ENCODE data around the gene RMI2. TPM values are rescaled to one million over a fixed set of nuclear protein-coding genes. Genes with fewer than 3 reads are reported as not detected.

RMI2 gene
- total RNA-seq, 2 donors from 2014 or later = 0.49 TPM; not detected in 1

DNA sequence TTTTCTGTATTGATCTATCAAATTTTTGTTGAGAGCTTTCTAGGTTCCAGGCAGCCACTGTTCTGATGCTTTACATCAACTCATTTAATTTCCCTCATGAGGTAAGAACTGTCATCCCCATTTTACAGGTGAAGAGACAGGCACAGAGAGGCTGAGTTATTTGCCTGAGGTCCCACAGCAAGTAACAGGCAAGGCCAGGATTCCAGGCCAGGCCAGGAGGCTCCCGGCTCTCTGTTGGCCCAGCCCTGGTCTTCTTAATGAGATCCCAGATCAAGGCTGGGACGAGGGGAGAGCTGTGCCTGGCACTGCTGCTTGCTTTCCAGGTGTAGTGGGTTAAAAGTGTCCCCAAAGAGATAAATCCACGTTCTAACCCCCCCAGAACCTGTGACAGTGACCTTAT, 22.4 kb upstream of the RMI2 start:
- Histone ChIP-seq H3K27ac (no peak overlapping the region), H3K4me3 (no peak overlapping the region), H3K36me3 (no peaks in the 10 kb centered on the region), H3K4me1 (ENCODE audit: control insufficient read depth in 1 of 2, low read depth in 2 of 2) (peaks cover 0 to 3% of the 10 kb centered on the region in 2 donors), H3K27me3 (replicated peaks; ENCODE audit: insufficient read depth) (no peaks in the 10 kb centered on the region), H3K9me3 (no peaks in the 10 kb centered on the region)
- ATAC-seq (ENCODE audit: insufficient number of reproducible peaks, low FRiP score, low read depth) (no peak), DNase-seq (ENCODE audit: low spot score) (no peak)
- TF ChIP-seq, protein P1, sequence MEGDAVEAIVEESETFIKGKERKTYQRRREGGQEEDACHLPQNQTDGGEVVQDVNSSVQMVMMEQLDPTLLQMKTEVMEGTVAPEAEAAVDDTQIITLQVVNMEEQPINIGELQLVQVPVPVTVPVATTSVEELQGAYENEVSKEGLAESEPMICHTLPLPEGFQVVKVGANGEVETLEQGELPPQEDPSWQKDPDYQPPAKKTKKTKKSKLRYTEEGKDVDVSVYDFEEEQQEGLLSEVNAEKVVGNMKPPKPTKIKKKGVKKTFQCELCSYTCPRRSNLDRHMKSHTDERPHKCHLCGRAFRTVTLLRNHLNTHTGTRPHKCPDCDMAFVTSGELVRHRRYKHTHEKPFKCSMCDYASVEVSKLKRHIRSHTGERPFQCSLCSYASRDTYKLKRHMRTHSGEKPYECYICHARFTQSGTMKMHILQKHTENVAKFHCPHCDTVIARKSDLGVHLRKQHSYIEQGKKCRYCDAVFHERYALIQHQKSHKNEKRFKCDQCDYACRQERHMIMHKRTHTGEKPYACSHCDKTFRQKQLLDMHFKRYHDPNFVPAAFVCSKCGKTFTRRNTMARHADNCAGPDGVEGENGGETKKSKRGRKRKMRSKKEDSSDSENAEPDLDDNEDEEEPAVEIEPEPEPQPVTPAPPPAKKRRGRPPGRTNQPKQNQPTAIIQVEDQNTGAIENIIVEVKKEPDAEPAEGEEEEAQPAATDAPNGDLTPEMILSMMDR (IDR thresholded peaks at IDR 0.05) = no peak

DNA sequence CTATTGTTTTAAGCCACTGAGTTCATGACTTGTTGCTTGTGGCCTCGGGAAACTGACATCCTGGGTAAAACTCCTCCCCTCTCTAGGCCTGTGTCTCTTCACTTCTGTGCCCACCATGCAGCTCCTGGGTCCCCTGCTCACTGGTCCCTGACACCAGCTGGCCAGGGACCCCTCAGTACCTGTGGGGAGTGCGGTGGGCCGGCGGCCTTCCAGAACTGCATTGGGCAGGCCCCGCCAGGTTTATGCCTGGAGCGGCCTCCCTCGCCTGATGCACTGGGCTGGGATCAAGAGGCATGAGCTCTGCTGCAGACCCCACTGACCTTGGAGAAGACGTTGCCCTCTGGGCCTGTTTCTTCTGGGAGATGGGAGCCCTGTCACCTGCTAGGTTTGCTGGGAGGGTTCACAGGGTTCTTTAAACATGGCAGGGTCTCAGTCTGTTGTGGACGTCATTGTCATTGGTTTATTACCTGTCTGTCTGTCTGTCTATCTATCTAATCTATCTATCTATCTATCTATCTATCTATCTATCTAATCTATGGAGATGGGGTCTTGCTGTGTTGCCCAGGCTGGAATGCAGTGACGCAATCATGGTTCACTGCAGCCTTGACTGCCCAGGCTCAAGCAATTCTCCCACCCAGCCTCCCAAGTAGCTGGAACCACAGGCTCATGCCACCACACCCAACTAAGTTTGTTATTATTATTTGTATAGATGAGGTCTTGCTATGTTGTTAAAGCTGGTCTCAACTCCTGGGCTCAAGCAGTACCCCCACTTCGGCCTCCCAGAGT, 21.5 kb upstream of the RMI2 start:
- Histone ChIP-seq H3K4me3 (no peak overlapping the region), H3K36me3 (no peaks in the 10 kb centered on the region), H3K9me3 (no peaks in the 10 kb centered on the region), H3K27ac (no peak overlapping the region), H3K27me3 (replicated peaks; ENCODE audit: insufficient read depth) (no peaks in the 10 kb centered on the region), H3K4me1 (ENCODE audit: control insufficient read depth in 1 of 2, low read depth in 2 of 2) (peaks cover 8 to 12% of the 10 kb centered on the region in 2 donors)
- TF ChIP-seq, protein P1 (IDR thresholded peaks at IDR 0.05) = no peak
- no peak for DNase-seq (ENCODE audit: low spot score)
- no peak for ATAC-seq (ENCODE audit: insufficient number of reproducible peaks, low FRiP score, low read depth)

DNA sequence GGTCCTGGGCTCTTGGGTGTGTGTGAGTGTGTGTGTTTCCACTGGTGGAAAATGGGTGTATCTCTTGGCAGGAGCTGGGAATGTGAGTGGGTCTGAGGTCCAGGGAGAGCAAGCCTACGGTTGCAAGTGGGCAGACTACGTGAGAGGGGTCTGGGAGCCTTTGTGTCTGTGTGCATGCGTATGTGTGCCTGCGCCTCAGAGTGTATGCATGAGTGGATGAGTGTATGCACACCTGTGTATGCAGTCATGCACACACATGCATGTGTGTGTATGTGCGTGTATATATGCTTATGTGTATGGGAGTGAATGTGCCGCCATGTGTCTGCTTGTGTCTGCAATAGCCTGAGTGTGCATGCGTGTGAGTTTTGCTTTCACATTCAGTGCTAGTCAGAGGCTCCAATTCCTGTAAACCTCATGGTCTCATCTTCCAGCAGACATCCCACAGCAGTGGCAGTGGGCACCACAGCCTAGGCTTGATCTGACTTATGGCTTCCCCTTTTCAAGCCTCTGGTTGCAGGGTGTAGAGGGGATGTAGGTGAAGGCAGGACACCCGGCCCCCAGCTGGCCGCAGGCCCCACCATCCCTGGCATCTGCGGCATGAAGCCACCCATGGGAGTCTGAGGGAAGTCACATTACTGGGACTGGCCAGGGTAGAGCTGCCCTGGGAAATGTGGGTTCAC, 19.7 kb upstream of the RMI2 start:
- Histone ChIP-seq H3K27ac (no peak overlapping the region), H3K36me3 (no peaks in the 10 kb centered on the region), H3K4me3 (no peak overlapping the region), H3K27me3 (replicated peaks; ENCODE audit: insufficient read depth) (no peaks in the 10 kb centered on the region), H3K4me1 (ENCODE audit: control insufficient read depth in 1 of 2, low read depth in 2 of 2) (peaks cover 14 to 19% of the 10 kb centered on the region in 2 donors), H3K9me3 (no peaks in the 10 kb centered on the region)
- DNase-seq (ENCODE audit: low spot score) (no peak), ATAC-seq (ENCODE audit: insufficient number of reproducible peaks, low FRiP score, low read depth) (no peak)
- TF ChIP-seq, protein P1 (IDR thresholded peaks at IDR 0.05) = no peak

DNA sequence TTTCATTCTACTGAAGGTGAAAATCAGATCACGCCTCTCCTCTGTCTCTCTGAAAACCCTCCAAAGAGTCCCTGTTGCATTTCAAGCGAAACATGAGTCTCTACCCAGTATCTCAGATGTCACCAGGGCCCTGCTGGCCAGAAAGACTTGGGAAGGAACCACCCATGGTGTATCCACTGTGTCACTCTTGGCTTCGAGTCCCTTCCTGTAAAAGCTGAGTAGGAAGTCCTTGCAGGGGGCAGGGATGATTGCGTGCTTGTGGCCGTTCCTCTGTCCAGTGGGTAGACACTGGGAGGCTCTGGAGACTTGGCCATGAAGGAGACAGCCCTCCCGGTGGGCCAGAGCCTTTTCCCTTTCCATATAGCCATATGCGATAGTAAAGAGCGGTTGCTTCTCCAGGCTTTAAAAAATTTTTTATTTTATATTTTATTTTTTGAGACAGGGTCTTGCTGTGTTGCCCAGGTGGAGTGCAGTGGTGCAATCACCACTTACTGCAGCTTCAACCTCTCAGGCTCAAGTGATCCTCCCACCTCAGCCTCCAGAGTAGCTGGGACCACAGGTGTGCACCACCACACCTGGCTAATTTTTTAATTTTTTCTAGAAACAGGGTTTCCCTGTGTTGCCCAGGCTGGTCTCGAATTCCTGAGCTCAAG, 19.0 kb upstream of the RMI2 start:
- no peaks in the 10 kb centered on the region for H3K27me3 ChIP-seq (replicated peaks; ENCODE audit: insufficient read depth)
- H3K27ac ChIP-seq = no peak overlapping the region
- H3K9me3 ChIP-seq = no peaks in the 10 kb centered on the region
- ATAC-seq (ENCODE audit: insufficient number of reproducible peaks, low FRiP score, low read depth) (no peak), DNase-seq (ENCODE audit: low spot score) (no peak)
- H3K36me3 ChIP-seq = no peaks in the 10 kb centered on the region
- no peak overlapping the region for H3K4me3 ChIP-seq
- TF ChIP-seq, protein P1 (IDR thresholded peaks at IDR 0.05) = no peak
- H3K4me1 ChIP-seq (ENCODE audit: control insufficient read depth in 1 of 2, low read depth in 2 of 2) = peaks cover 14 to 19% of the 10 kb centered on the region in 2 donors

DNA sequence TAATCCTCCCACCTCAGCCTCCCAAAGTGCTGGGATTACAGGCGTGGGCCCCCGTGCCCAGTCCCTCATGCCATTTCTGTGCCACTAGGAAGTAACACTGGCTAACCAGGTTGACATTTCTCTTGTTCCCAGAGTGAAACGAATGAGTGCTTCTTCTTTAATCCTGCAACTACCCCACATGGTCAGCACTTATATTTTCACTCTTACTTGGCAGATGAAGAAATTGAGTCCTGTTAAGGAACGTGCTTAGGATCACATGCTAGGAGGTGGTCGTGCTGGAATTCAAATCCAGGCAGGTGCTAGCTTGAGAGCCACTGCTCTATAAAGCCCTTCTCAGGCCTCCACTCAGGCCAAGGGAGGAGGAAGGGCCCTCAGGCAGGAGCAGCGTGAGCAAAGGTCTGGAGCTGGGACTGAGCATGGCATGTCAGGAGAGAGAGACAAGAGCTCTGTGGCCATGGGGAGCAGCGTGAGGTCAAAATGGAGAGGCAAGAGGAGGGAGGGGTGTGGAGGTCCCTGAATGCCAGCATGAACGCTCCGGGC, 18.5 kb upstream of the RMI2 start:
- ATAC-seq (ENCODE audit: insufficient number of reproducible peaks, low FRiP score, low read depth) = no peak
- no peak for DNase-seq (ENCODE audit: low spot score)
- TF ChIP-seq, protein P1 (IDR thresholded peaks at IDR 0.05) = no peak
- Histone ChIP-seq H3K4me3 (no peak overlapping the region), H3K4me1 (ENCODE audit: control insufficient read depth in 1 of 2, low read depth in 2 of 2) (peaks cover 14 to 19% of the 10 kb centered on the region in 2 donors), H3K27ac (no peak overlapping the region), H3K9me3 (no peaks in the 10 kb centered on the region), H3K36me3 (no peaks in the 10 kb centered on the region), H3K27me3 (replicated peaks; ENCODE audit: insufficient read depth) (no peaks in the 10 kb centered on the region)
